Ecto neural progenitor cell (in vitro differentiated cells): ENCODE data around the gene HOXC11.

Experiments
- DNase-seq: peaks from one replicate; pipeline ENCODE4 v3.0.0-alpha.2; 2018; ENCODE audit warnings: low spot score

Gene HOXC11

GRCh38 chr12:53972722-53973235 lies at the start of gene HOXC11:
Gene HOXC11 (plus strand): TSS chr12:53973126. CDS start chr12:53973242, 116 bp downstream.
- no peak for DNase-seq

GRCh38 chr12:53924521-53925405 lies 48.2 kb upstream of the HOXC11 start:
- DNase-seq = no peak

- DNase-seq = no peak
Measured at GRCh38 chr12:53927220-53928029, 45.5 kb upstream of the HOXC11 start.

GRCh38 chr12:53928054-53928835 lies 44.7 kb upstream of the HOXC11 start:
- peak; percentile 41 for DNase-seq

DNA sequence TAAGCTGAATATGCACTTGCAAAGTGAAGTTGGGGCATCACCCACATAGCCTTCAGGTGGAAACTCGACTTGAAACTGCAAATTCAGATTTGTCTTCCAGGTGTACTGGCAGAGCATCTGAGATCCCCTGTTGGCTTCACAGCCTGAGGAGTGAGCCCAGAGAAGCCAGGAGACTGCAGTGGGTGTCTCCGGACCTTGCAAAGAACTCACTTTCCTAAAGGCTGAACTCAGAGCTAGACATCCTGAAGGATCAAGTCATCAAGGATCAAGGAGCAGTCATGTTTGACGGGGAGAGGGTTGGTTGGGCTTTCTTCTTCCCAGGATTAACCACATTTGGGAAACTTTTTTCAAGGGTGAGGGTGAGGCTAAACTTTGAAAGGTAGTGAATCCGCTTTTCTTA lies 43.4 kb upstream of the HOXC11 start:
- peak; percentile 40 for DNase-seq

DNA sequence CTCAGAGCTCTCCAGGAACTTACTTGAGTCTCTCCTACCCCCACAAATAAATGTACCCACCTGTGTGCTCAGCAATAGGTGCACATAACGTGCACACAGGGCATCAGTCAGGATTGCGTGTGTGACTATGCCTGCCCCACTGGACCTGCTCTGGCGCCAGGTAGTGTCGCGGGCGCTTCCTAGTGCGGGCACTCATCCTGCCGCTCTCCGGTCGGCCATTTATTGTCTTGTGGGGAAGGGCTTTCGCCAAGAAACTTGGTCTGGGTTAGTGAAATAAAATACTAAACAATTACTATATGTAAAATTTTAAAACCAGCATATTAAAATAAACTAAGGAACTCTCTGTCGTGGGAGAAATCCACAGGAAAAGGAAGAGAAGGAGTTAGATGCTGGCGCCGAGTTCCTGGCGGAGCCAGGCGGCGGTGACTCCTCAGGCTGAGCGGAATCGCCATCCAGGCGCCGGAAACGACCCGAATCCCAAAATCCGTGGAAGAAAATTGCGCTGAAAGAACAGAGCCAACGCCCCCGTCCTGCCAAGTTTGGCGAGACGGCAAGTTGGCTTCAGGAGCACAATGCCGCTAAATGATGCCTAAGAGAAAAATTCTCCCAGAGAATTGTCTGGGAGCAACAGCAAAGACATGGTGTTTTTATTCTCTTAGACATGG lies 42.2 kb upstream of the HOXC11 start:
- DNase-seq = peak; percentile 47

DNA sequence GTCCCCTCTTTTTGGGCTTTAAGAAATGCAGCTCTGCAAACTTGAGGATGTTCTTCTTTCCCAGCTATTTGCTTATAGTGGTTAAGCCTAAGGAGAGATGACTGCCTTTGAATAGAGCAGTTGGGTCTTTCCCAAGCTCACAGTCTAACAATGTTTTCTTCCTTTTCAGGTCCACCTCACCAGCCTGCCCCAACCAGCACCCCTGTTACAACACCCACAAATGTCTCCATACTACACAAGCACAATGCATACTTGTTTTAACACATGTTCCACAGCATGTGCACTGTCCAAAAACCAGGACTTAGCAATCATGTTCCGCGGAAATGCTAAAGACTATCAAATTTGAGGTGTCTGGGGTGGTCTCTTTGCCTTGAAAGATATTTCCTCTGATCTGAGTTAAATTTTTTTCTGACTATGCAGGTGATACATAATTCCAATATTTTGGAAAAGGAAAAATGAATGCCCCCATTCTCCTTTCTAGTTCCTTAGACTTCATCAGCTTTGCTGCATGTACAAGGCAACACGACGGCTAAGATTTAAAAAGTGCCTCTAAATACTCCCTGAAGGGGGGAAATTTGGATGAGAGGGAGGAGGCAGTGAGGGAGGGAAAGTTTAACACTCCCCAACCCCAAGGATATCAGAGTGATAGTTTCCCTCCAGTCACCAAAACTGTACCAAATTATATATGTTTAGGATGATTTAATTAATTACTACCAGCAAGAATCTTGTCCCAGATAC lies 40.9 kb upstream of the HOXC11 start:
- DNase-seq = peak; percentile 38

DNA sequence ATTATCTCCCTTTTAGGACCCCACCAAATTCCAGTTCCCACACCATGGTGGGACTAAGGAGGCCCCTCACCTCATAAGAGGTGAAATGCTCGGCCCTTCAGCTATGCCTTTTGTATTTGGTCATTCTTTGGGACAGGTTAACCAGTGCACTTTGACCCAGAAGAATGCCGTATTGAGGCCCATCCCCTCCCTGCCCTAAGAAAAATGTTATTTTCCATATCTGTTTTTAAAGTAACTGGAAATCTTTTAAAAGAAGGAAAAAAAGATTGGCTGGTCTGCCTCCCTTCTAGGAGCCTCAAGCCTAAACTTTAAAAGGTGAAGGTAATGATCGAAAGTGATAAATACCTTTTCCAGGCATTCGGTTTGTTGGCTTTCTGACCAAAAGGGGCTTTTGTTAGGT lies 40.0 kb upstream of the HOXC11 start:
- peak; percentile 22 for DNase-seq

- peak; percentile 57 for DNase-seq
Measured at GRCh38 chr12:53935383-53936341, 37.3 kb upstream of the HOXC11 start.

DNA sequence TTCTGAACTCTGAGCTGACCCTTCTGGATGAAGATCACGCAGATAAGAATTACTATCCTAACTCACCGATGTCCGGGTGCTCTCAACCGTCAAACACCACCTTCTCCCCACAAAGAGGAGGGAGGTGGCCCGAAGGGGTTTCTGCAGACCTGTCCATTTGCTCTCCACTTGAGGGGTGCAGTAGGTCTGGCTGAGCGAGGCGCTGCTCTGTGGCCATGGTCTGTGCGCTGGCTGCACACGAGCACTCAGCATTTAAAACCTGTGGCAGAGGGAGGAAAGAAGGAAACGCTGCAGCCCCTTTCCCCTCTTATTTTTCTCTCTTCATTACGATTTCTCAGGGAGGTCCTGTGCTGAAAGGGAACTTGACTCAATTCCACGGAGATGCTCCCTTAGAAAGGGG lies 35.8 kb upstream of the HOXC11 start:
- peak; percentile 45 for DNase-seq

GRCh38 chr12:53937596-53938325 lies 35.2 kb upstream of the HOXC11 start:
- peak; percentile 39 for DNase-seq

DNA sequence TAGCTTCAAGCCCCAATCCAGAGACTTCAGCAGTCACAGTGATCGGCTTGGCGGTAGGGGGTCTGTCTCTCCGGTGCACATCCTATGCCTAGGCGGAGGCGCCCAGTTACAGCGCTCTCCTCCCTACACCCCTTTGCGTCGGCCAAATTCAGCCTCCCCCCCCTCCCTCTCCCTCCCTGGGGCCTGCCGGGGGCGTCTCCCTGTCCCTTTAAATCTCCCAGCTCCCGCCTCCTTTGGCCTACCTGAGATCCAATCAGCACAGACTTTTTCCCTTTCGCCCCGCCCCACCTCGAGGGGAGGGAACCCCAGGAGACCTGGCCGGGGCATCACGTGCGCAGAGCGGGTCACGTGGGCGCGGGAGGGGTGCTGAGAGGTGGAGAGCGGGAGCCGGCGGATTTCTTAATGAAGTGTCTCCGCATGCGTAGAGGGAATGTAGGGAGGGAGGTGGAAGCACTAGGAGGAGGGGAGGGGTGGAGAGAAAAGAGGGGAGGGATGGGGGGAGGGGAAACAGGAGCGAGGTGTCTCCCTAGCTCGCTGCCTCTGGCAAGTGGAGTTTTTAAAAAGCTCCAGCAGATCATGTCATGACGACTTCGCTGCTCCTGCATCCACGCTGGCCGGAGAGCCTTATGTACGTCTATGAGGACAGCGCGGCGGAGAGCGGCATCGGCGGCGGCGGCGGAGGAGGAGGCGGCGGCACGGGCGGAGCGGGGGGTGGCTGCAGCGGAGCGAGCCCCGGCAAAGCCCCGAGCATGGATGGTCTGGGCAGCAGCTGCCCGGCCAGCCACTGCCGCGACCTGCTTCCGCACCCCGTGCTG lies 34.4 kb upstream of the HOXC11 start, which contains the start of gene HOXC13:
Gene HOXC13 (plus strand): TSS at position 506 of the 815 bp plus-strand sequence. CDS start 76 bp downstream, at position 582.
- peak; percentile 98 for DNase-seq

- DNase-seq = peak; percentile 75
Measured at GRCh38 chr12:53939141-53940108, 33.5 kb upstream of the HOXC11 start.

GRCh38 chr12:53940443-53941014 lies 32.4 kb upstream of the HOXC11 start:
- peak; percentile 44 for DNase-seq

- DNase-seq = peak; percentile 21
Measured at GRCh38 chr12:53941187-53941586, 31.7 kb upstream of the HOXC11 start.

- DNase-seq = peak; percentile 34
Measured at GRCh38 chr12:53941750-53942149, 31.2 kb upstream of the HOXC11 start.
